BLaER1 treated with 17β-estradiol and CSF1 and Interleukin-3, amounts not matched to agents 10 nM and 100 nM (cell line): ENCODE results near the gene TPRN.
A peak's percentile ranks its signal among the peaks of the same experiment; 100 is the strongest.

ENCODE experiments used
- H3K27ac ChIP-seq, 11 experiments: shearing (Covaris generic); formaldehyde crosslinking; 2 replicates each; pipeline ENCODE4 v1.8.1; 2022
- H3K27me3 ChIP-seq, 11 experiments: shearing (Covaris generic); formaldehyde crosslinking; 2 replicates each; pipeline ENCODE4 v1.8.1; 2022
- H3K36me3 ChIP-seq, 11 experiments: shearing (Covaris generic); formaldehyde crosslinking; 2 replicates each; pipeline ENCODE4 v1.8.1; 2022
- H3K4me1 ChIP-seq, 10 experiments: shearing (Covaris generic); formaldehyde crosslinking; 2 replicates each; pipeline ENCODE4 v1.8.1; 2022
- H3K4me2 ChIP-seq, 11 experiments: shearing (Covaris generic); formaldehyde crosslinking; 2 replicates each; pipeline ENCODE4 v1.8.1; 2022
- H3K4me3 ChIP-seq, 10 experiments: shearing (Covaris generic); formaldehyde crosslinking; 2 replicates each; pipeline ENCODE4 v1.8.1; 2022
- H3K9ac ChIP-seq, 11 experiments: shearing (Covaris generic); formaldehyde crosslinking; 2 replicates each; pipeline ENCODE4 v1.8.1; 2022
- H3K9me3 ChIP-seq, 11 experiments: shearing (Covaris generic); formaldehyde crosslinking; replicated peaks in 1 of 11; 2 replicates each; pipeline ENCODE4 v1.8.1; 2022
- H4K20me1 ChIP-seq, 11 experiments: shearing (Covaris generic); formaldehyde crosslinking; 2 replicates each; pipeline ENCODE4 v1.8.1; 2022
- Cebpa-rat ChIP-seq, 11 experiments: shearing (Covaris generic); IDR thresholded peaks; 2 replicates each; pipeline ENCODE4 v1.8.1; 2022

The TPRN gene

DNA sequence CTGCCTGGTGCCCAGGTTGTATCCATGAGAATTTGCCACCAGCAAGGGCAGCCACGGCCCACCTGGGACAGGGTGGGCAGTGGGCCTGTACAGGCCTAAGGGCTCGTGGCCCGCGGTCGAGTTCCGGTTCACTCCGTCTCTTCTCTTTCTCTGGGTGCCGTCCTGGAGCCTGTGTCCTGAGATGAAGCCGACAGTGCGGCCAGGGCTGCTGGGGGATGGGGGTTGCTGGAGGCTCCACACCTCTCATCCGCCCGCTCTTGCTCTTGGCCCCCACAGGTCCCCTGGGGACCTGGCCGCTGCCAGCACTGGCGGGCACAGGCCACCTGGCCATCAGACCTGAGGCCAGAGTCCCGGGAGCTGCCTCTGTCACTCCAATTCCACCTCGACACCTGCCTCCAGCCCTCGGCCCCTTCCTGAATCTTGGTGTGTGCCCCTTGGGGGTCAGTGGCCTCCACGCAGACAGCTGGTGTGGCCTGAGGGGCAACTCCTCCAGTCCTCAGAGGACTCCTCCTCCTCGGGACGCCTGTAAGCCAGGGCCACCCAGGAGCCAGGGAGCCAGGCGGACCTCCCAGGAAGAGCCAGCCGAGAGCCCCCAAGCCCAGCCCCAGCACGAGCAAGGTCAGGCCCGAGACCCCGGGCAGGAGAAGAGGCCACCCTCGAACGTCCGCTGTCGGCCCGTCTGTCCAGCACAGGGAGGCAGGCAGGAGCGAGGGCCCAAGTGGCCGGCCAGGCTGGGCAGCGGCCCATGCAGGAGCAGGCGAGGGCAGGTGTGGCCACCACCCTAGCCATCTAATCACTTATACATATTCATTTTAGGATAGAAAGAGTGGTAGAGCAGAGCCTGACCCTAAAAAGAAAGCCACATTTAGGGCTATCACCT, 35.9 kb downstream of the TPRN start:
- Histone ChIP-seq H3K9me3 (no peaks in the 10 kb centered on the region), H3K4me3 (no peak overlapping the region), H3K36me3 (peaks cover 0 to 11% (median 0%) of the 10 kb centered on the region in 11 experiments; a peak in 2 of 22 replicates), H3K9ac (no peak overlapping the region), H4K20me1 (peaks cover 0 to 61% (median 20%) of the 10 kb centered on the region in 11 experiments; a peak in 15 of 22 replicates), H3K4me2 (peak overlapping the region in 5 of 11 experiments; percentile 16 to 31 (median 26); a peak in 8 of 22 replicates), H3K27me3 (peaks cover 0 to 53% (median 18%) of the 10 kb centered on the region in 11 experiments; a peak in 16 of 22 replicates), H3K4me1 (peaks cover 11 to 66% (median 55%) of the 10 kb centered on the region in 10 experiments), H3K27ac (no peak overlapping the region)
- no peak for TF ChIP-seq Cebpa-rat (IDR thresholded peaks at IDR 0.05)

DNA sequence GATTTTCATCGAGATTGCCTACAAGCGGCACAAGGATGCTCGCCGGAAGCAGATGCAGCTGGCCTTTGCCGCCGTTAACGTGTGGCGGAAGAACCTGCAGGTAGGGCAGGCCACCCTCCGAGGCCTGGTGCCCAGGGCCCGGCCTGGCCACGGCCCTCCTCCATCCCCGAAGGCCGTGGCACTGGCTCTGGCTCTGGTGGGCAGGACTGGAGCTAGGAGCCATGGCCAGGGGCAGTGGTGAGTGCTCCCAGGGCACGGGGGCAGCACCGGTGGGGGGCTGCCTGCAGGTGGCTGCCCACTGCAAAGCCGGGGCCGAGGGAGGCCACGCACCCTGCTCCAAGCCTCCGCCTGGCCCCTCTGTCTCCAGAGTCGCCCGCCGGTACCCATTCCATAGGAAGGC, 36.7 kb downstream of the TPRN start:
- peaks cover 0 to 50% (median 18%) of the 10 kb centered on the region in 11 experiments; a peak in 15 of 22 replicates for H3K27me3 ChIP-seq

DNA sequence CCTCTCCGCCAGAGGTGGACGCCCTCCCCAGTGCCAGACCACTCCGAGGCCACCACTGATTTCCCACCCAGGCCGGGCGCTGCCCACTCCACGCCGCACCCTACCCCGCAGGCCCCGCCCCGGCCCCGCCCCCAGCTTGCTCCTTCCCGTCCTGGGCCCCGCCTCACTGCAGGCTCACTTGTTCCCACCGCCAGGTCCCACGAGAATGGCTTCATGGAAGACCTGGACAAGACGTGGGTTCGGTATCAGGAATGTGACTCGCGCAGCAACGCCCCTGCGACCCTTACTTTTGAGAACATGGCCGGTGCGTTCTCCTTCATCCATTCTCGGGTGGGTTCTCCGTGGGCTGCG, 37.2 kb downstream of the TPRN start:
- no peak overlapping the region for H3K9ac ChIP-seq
- H3K4me1 ChIP-seq = peaks cover 11 to 67% (median 56%) of the 10 kb centered on the region in 10 experiments
- peaks cover 0 to 11% (median 0%) of the 10 kb centered on the region in 11 experiments; a peak in 2 of 22 replicates for H3K36me3 ChIP-seq
- TF ChIP-seq Cebpa-rat (IDR thresholded peaks at IDR 0.05) = no peak
- peaks cover 0 to 46% (median 18%) of the 10 kb centered on the region in 11 experiments; a peak in 15 of 22 replicates for H3K27me3 ChIP-seq
- no peaks in the 10 kb centered on the region for H3K9me3 ChIP-seq
- no peak overlapping the region for H3K27ac ChIP-seq
- peaks cover 0 to 55% (median 24%) of the 10 kb centered on the region in 11 experiments; a peak in 15 of 22 replicates for H4K20me1 ChIP-seq
- no peak overlapping the region for H3K4me3 ChIP-seq
- no peak overlapping the region for H3K4me2 ChIP-seq

More for the DNA sequence above, 36.7 kb downstream of the TPRN start:
- Histone ChIP-seq H3K36me3 (peaks cover 0 to 11% (median 0%) of the 10 kb centered on the region in 11 experiments; a peak in 2 of 22 replicates), H3K4me2 (0 out of 22 replicates have a peak overlapping the region, but pooled peaks of 1 of the 11 experiments have one; percentile 16), H4K20me1 (peaks cover 0 to 58% (median 24%) of the 10 kb centered on the region in 11 experiments; a peak in 15 of 22 replicates), H3K9me3 (no peaks in the 10 kb centered on the region), H3K4me3 (no peak overlapping the region), H3K9ac (no peak overlapping the region), H3K27ac (no peak overlapping the region), H3K4me1 (peaks cover 7 to 66% (median 55%) of the 10 kb centered on the region in 10 experiments)
- no peak for TF ChIP-seq Cebpa-rat (IDR thresholded peaks at IDR 0.05)

DNA sequence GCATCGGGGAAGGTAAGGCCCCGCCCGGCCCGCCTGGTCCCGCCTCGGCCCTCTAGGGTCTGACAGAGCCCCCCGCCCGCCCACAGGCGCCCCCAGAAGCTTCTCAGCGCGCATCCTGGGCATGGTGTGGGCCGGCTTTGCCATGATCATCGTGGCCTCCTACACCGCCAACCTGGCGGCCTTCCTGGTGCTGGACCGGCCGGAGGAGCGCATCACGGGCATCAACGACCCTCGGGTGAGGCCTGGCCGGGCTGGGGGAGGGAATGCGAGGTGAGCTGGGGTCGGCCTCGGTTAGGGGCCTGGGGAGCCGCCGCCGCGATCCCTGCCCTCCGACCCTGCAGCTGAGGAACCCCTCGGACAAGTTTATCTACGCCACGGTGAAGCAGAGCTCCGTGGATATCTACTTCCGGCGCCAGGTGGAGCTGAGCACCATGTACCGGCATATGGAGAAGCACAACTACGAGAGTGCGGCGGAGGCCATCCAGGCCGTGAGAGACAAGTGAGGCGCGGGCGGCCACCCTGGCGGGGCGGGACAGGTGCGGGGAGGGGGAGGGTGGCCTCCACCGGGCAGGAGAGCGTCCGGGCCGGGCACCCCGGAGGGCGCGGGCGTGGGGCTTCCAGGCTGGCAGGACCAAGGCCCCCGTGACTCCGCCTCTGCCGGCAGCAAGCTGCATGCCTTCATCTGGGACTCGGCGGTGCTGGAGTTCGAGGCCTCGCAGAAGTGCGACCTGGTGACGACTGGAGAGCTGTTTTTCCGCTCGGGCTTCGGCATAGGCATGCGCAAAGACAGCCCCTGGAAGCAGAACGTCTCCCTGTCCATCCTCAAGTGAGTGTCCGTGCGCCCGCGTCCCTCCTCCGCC, 37.8 kb downstream of the TPRN start:
- H3K36me3 ChIP-seq = peaks cover 0 to 11% (median 0%) of the 10 kb centered on the region in 11 experiments; a peak in 2 of 22 replicates
- no peak overlapping the region for H3K27ac ChIP-seq
- no peak overlapping the region for H3K4me2 ChIP-seq
- H3K4me1 ChIP-seq = peaks cover 6 to 68% (median 57%) of the 10 kb centered on the region in 10 experiments
- H3K9me3 ChIP-seq = no peaks in the 10 kb centered on the region
- H3K9ac ChIP-seq = no peak overlapping the region
- peaks cover 0 to 40% (median 18%) of the 10 kb centered on the region in 11 experiments; a peak in 15 of 22 replicates for H3K27me3 ChIP-seq
- no peak overlapping the region for H3K4me3 ChIP-seq
- H4K20me1 ChIP-seq = peaks cover 0 to 55% (median 24%) of the 10 kb centered on the region in 11 experiments; a peak in 15 of 22 replicates
- TF ChIP-seq Cebpa-rat (IDR thresholded peaks at IDR 0.05) = no peak

GRCh38 chr9:137161558-137162486, 38.7 kb downstream of the TPRN start:
- no peak for TF ChIP-seq Cebpa-rat (IDR thresholded peaks at IDR 0.05)
- peaks cover 0 to 11% (median 0%) of the 10 kb centered on the region in 11 experiments; a peak in 2 of 22 replicates for H3K36me3 ChIP-seq
- peaks cover 0 to 30% (median 11%) of the 10 kb centered on the region in 11 experiments; a peak in 15 of 22 replicates for H3K27me3 ChIP-seq
- H3K27ac ChIP-seq = no peak overlapping the region
- H3K9me3 ChIP-seq = no peaks in the 10 kb centered on the region
- no peak overlapping the region for H3K4me2 ChIP-seq
- H3K9ac ChIP-seq = no peak overlapping the region
- peaks cover 6 to 66% (median 54%) of the 10 kb centered on the region in 10 experiments for H3K4me1 ChIP-seq
- peaks cover 0 to 50% (median 21%) of the 10 kb centered on the region in 11 experiments; a peak in 15 of 22 replicates for H4K20me1 ChIP-seq
- H3K4me3 ChIP-seq = no peak overlapping the region

- peaks cover 0 to 11% (median 0%) of the 10 kb centered on the region in 11 experiments; a peak in 2 of 22 replicates for H3K36me3 ChIP-seq
- no peaks in the 10 kb centered on the region for H3K9me3 ChIP-seq
- H4K20me1 ChIP-seq = peaks cover 0 to 41% (median 13%) of the 10 kb centered on the region in 11 experiments; a peak in 14 of 22 replicates
- no peak overlapping the region for H3K9ac ChIP-seq
- no peak overlapping the region; a peak in 1 of 22 replicates for H3K4me2 ChIP-seq
- no peak overlapping the region for H3K4me3 ChIP-seq
- H3K27ac ChIP-seq = no peak overlapping the region
- no peak for TF ChIP-seq Cebpa-rat (IDR thresholded peaks at IDR 0.05)
- peaks cover 6 to 57% (median 45%) of the 10 kb centered on the region in 10 experiments for H3K4me1 ChIP-seq
- peaks cover 0 to 22% (median 2%) of the 10 kb centered on the region in 11 experiments; a peak in 7 of 22 replicates for H3K27me3 ChIP-seq
These were observed 39.6 kb downstream of the TPRN start for GRCh38 chr9:137160716-137161557.

DNA sequence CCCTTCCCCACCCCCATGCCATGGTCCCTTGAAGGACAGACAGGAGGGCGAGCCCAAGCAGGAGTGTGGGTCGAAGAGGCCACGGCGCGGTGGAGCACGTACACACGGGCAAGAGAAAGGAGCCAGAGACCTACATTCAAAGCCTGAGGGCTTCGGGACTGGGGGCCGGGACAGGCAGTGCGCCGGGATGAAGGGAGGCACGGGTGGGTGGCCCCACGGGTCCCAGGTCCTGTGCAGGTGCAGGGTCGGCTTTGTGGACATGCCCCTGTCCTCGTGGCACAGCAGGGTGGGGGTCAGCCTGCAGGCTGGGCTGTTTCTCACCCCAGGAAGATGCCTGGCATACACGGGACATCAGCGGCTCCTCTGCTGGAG, 40.5 kb downstream of the TPRN start:
- H3K27me3 ChIP-seq = peaks cover 0 to 17% (median 0%) of the 10 kb centered on the region in 11 experiments; a peak in 4 of 22 replicates
- no peaks in the 10 kb centered on the region for H3K9me3 ChIP-seq
- no peak overlapping the region for H3K27ac ChIP-seq
- peak overlapping the region in 8 of 11 experiments; percentile 20 to 97 (median 93); a peak in 13 of 22 replicates for H3K4me2 ChIP-seq
- no peak overlapping the region for H3K9ac ChIP-seq
- no peak for TF ChIP-seq Cebpa-rat (IDR thresholded peaks at IDR 0.05)
- peaks cover 0 to 34% (median 6%) of the 10 kb centered on the region in 11 experiments; a peak in 8 of 22 replicates for H4K20me1 ChIP-seq
- H3K4me3 ChIP-seq = no peak overlapping the region
- H3K36me3 ChIP-seq = peaks cover 0 to 11% (median 0%) of the 10 kb centered on the region in 11 experiments; a peak in 2 of 22 replicates
- H3K4me1 ChIP-seq = peaks cover 6 to 51% (median 39%) of the 10 kb centered on the region in 10 experiments
